Activated effector memory CD4-positive, alpha-beta T cell treated with anti-CD3 and anti-CD28 coated beads, Interleukin-2, amount 50 U/mL, for 16 hours (primary cell): ENCODE results near the gene DIP2C.

ENCODE experiments used
- DNase-seq: peaks from one replicate; pipeline ENCODE4 v3.0.0-alpha.2; 2020

The DIP2C gene

DNA sequence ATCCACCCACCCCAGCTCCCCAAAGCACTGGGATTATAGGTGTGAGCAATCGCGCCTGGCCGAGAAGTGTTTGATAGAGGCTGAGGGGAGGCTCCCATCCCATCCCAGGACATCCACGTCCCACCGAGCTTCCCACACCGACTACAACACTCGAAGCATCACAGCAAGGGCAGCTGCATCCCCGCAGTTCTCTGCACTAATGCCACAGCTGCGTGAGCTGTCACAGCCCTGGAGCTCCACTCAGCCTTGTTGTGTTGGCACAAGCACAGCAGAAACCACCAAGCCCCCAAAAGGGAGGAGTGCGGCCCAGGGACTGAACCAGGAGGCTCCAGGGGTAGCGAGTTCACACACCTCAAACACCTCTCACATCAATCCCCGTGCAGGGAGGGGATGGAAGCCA lies 121.6 kb downstream of the DIP2C start:
- no peak for DNase-seq

DNA sequence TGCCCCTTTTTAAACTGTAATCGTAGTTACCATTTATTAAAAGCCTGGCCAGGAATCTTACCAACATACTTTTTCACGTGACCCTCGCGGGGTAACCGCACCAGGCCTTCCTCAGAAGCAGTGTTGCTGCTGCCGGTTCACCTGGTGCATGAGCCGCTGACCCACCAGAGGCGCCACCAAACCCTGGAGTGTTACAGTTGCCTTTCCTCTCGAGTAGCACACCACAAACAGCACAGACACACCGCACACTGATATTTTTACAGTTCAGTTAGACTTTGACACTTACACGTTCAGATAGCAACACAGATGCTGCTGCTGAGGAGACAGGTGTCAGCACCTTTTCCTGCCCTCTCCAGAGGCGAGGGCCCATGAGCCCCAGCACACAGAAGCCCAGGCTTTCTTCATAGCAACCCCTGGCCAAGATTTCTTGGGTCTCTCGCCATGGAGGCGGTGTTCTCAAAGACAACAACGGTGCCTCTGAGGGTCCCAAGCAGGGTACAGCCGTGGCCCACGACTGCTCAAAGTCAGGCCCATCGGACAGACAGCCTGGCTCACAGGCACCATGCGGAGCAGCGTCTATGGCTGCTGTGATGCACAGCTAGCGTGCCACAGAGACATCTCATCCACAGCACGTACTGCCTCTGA lies 123.1 kb downstream of the DIP2C start:
- DNase-seq: no peak

GRCh38 chr10:565676-566075 lies 123.8 kb downstream of the DIP2C start:
- no peak for DNase-seq

GRCh38 chr10:565146-565545 lies 124.3 kb downstream of the DIP2C start:
- DNase-seq: no peak

GRCh38 chr10:563827-564226 lies 125.6 kb downstream of the DIP2C start:
- DNase-seq: no peak

GRCh38 chr10:562142-562541 lies 127.3 kb downstream of the DIP2C start:
- no peak for DNase-seq

DNA sequence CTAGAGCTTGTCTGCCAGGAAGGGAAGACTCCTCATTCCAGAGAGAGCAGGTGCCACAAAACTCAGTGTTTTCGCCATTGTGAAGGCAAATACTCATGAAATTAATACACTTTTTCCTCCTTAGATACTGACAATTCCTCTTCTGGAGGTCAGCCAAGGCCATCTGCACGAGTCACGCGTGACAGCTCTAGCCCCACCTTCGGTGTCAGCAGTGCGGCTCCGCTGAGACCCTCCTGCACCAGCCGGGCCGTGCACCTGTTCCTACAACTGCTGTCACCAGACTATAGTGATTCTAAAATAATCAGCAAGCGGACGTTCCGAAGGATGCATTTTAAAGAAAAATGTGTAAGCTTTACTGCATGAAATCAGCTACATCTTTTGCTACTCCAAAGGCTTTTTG lies 127.7 kb downstream of the DIP2C start:
- DNase-seq: no peak

GRCh38 chr10:560314-560992 lies 129.0 kb downstream of the DIP2C start:
- no peak for DNase-seq

GRCh38 chr10:559767-560047 lies 129.8 kb downstream of the DIP2C start:
- DNase-seq: no peak

GRCh38 chr10:558891-559766 lies 130.3 kb downstream of the DIP2C start:
- DNase-seq: no peak

GRCh38 chr10:558364-558763 lies 131.1 kb downstream of the DIP2C start:
- no peak for DNase-seq

DNA sequence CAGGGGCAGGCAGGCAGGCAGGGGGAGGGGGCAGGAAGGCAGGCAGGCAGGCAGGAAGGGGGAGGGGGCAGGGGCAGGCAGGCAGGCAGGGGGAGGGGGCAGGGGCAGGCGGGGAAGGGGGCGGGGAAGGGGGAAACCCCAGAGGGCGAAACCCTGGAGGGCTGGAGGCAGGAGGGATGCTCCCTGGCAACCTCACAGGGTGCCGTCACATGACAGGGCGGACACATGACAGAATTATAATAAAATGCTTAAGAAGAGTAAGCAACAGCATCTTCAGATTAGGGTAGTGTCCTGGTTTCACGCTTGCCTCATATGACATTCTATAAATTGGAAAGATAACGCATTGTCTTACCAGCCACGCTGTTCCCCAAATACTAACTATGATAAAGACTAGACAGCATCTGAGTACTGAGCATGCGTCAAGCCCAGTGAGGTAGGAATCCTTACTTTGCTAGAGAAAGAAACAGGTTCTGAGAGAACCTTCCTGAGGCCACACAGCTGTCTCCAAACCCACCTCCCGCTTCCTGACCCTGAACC lies 131.6 kb downstream of the DIP2C start:
- no peak for DNase-seq

- no peak for DNase-seq
Observed at GRCh38 chr10:556971-557637, 132.4 kb downstream of the DIP2C start.

DNA sequence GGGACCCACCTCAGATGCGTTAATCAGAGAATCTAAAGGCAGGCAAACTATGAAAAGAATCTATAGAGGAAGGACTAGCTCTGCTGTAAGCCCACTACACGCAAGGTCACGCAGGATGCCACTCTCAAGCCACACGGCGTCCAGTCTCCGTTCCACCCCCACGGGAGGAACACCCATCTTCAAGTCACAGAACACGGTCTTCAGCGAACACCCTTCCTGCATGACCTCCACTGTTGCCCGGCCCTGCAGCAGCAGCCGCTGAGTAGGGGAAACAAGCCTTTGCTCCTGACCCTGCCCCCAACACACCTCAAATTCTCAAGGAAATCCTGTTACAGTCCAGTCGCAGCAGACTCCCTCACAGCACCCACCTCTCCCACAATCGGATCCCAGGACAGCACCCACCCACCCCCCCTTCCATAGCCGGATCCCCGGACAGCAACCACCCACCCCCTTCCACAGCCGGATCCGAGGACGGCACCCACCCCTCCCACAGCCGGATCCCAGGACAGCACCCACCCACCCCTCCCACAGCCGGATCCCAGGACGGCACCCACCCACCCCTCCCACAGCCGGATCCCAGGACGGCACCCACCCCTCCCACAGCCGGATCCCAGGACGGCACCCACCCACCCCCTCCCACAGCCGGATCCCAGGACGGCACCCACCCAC lies 133.7 kb downstream of the DIP2C start:
- DNase-seq: no peak

GRCh38 chr10:555281-555680 lies 134.2 kb downstream of the DIP2C start:
- DNase-seq: no peak

DNA sequence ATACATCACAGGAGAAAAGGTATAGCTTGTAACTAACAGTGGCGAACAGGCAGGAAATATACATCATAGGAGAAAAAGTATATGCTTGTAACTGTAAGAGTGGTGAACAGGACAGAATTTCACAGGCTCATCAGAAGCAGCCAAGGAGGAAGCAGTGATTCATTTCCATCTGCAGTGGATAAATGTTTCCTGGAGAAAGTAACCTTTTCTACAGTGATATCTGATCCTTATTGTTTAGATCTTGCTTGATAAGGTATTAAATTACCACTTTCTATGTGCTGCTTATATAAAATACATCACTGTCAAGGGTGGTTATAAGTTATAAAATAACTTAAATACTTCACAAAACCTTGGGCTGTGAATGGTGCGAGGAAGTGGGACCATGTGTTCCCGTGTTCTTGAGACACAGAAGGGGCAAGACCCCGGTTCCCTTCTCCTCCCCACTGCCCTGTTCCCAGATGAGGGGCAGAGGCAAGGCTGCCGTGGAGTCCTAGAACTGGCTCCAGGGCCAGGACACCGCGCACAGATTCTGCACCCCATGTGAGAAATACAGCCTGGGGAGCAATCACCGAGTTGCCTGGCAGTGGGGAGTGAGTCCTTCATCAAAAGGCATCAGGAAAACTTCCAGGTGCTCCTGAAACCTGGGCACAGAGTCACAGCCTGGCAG lies 135.2 kb downstream of the DIP2C start:
- no peak for DNase-seq

GRCh38 chr10:553233-553632 lies 136.2 kb downstream of the DIP2C start:
- DNase-seq: no peak

GRCh38 chr10:552679-553078 lies 136.8 kb downstream of the DIP2C start:
- no peak for DNase-seq

GRCh38 chr10:551373-552252 lies 137.9 kb downstream of the DIP2C start:
- DNase-seq: no peak

- DNase-seq: no peak
Observed at GRCh38 chr10:550665-551372, 138.6 kb downstream of the DIP2C start.
